Ishikawa (cell line): ENCODE measurements around the gene SLC24A4.

Experiments used
- CEBPB ChIP-seq: IDR thresholded peaks from 2 replicates; pipeline ENCODE4 v1.6.1; 2012
- CREB1 ChIP-seq: IDR thresholded peaks from 2 replicates; pipeline ENCODE4 v1.6.1; 2012; ENCODE audit warnings: low read depth
- EGR1 ChIP-seq: IDR thresholded peaks from 2 replicates; pipeline ENCODE4 v1.6.1; 2012
- EP300 ChIP-seq: IDR thresholded peaks from 2 replicates; pipeline ENCODE4 v1.6.1; 2012; ENCODE audit warnings: borderline replicate concordance
- MAX ChIP-seq: IDR thresholded peaks from 2 replicates; pipeline ENCODE4 v1.6.1; 2012
- NFIC ChIP-seq: IDR thresholded peaks from 2 replicates; pipeline ENCODE4 v1.6.1; 2012
- RAD21 ChIP-seq: IDR thresholded peaks from 2 replicates; pipeline ENCODE4 v1.6.1; 2012; ENCODE audit warnings: low read depth
- REST ChIP-seq: IDR thresholded peaks from 2 replicates; pipeline ENCODE4 v1.6.1; 2012; ENCODE audit warnings: low read depth, mild to moderate bottlenecking
- TAF1 ChIP-seq: IDR thresholded peaks from 2 replicates; pipeline ENCODE4 v1.6.1; 2012; ENCODE audit warnings: low read depth, mild to moderate bottlenecking
- USF1 ChIP-seq: IDR thresholded peaks from 2 replicates; pipeline ENCODE4 v1.6.1; 2012
- YY1 ChIP-seq: IDR thresholded peaks from 2 replicates; pipeline ENCODE4 v1.6.1; 2012; ENCODE audit warnings: low read depth
- ZBTB7A ChIP-seq: IDR thresholded peaks from 2 replicates; pipeline ENCODE4 v1.6.1; 2012; ENCODE audit warnings: low read depth

DNA sequence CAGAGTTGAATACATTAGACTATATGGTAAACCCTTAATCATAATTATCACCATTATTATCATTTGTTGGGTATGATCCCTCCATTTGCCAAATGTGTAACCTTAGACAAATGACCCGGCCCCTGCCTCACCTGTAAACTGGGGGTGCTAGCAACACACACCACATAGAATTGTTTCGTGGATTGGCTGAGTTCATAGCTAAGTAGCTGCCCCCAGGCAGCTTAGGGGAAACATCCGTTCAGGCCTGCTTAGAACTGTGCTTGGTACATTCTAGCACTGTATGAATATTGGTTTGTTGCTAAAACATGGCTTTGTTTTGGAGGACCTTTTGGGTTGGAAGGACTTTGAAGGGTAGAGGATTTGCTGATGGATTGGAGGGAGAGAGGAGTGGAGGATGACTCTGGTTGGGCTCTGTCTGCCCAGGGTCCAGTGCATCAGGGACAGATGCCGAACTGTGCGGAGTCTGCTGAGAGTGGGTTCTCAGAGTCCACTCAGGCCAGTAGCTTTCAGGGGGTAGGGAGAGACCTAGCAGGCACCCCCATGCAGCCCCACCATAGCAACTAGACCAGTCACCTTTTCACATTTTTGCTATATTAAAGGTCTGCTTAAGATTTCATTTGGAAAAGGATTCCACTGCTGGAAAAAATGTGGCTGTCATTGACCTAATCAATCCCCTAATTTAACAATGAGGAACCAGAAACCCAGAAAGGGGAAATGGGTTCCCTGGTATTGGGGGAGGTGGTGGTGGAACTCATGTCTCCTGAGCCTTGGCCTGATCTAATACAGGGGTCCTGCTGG, 192.8 kb downstream of the SLC24A4 start:
- no peak for TF ChIP-seq EP300
- TF ChIP-seq TAF1 = no peak
- TF ChIP-seq USF1 = no peak
- TF ChIP-seq REST = no peak
- TF ChIP-seq YY1 = no peak
- TF ChIP-seq EGR1 = no peak
- TF ChIP-seq CREB1 = no peak
- no peak for TF ChIP-seq MAX
- TF ChIP-seq CEBPB = no peak
- no peak for TF ChIP-seq RAD21
- no peak for TF ChIP-seq NFIC
- no peak for TF ChIP-seq ZBTB7A
